Right renal pelvis (tissue), 4 donors: ENCODE measurements around the gene ACTRT3. TPM values are rescaled to one million over a fixed set of nuclear protein-coding genes. Genes with fewer than 3 reads are reported as not detected.
"Not testable (repeated sequence)": the region's sequence is repeated elsewhere in the genome, so short reads cannot be mapped to it uniquely, and the experiment has no call there.

ENCODE experiments used
- DNase-seq, 4 donors: peaks; one replicate each; pipeline ENCODE4 v3.0.0-alpha.2; 2013; ENCODE audit warnings: low read depth in 4 of 4, low spot score in 3 of 4, missing footprints in 1 of 4
- polyA plus RNA-seq, 4 donors: library from polyadenylated mRNA; unstranded; fragments of 120-200 nt; gene quantifications; one replicate each; pipeline ENCODE4 v1.2.1, GENCODE V29; 2013; ENCODE audit not compliant: insufficient read length in 4 of 4

Gene ACTRT3
- polyA plus RNA-seq, 4 donors = 4.2 to 5.1 (median 4.9) TPM

DNA sequence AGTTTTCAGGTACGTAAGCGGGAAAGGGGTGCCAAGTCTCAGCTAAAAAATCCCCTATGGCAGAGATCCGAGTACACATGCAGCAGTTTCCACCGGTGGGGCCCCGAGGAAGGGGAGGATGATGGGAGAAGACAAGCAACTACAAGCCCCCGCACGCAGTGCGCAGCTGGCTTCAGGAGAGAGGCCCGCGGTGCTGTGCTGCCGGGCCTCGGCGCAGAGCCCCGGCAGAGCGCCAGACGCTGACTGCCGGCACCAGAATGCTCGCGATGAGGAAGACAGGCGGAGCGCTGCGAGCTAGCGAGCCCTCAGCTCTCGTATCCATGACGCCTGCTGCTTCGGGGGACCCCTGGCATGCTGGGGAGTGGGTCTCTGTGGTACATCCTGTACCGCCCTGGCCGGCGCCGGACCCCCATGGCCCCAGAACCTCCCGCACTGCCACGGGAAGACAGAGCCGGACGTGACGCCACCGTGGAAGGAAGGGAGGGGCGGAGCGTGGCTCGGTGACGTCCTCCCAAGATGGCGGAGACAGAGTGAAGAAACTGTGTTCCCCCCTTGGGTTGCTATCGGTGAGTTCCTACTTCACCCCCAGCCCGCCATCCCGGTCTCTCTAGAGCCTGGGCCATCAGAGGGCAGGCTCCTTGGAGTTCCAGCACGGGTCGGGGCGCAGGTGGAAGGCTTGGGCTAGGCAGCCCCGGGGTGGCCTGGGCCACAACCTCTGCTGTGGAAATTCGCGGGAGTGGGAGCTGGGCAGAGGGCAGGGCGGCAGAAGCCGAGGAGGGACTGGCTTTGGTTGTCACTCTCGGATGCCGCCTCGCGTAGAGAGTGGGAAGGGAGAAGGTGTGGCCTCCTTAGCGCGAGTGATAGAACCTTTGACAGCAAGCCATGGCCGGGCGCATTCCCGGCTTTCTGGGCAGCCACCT lies 3.8 kb upstream of the ACTRT3 start, which contains the start of gene MYNN:
Gene MYNN (plus strand): TSS at position 500 of the 920 bp plus-strand sequence. CDS start 900 bp downstream, outside the sequence.
- DNase-seq = peak; percentile 83 to 93 (median 86)

DNA sequence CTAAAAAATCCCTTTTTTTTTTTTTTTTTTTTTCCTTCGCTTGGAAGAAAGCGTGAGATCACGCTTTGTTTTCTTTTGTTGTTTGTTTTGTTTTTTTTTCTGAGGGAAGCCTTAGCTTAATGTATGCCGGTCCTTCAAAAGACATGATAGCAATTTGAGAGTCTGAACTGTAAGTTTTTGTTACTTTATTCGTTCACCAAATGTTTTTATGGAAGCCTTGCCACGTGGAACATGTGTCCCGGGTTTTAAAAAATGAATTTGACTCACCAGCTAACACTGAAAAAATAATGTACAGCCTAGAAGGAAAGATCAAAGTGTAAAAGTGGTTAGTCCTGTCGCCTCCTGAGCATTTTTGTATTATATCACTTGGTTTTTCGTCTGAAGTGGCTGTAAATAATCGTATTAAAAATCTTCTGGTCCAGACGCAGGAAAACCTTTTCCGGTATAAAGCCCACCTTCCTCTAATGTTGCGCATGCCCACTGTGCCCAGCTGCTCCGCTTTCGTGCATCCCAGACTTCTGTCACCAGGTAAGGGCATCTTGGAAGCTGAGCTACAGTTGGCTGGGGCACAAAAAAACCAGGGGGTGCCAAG lies 3.0 kb upstream of the ACTRT3 start:
- DNase-seq = peak; percentile 70 to 84 (median 74)

DNA sequence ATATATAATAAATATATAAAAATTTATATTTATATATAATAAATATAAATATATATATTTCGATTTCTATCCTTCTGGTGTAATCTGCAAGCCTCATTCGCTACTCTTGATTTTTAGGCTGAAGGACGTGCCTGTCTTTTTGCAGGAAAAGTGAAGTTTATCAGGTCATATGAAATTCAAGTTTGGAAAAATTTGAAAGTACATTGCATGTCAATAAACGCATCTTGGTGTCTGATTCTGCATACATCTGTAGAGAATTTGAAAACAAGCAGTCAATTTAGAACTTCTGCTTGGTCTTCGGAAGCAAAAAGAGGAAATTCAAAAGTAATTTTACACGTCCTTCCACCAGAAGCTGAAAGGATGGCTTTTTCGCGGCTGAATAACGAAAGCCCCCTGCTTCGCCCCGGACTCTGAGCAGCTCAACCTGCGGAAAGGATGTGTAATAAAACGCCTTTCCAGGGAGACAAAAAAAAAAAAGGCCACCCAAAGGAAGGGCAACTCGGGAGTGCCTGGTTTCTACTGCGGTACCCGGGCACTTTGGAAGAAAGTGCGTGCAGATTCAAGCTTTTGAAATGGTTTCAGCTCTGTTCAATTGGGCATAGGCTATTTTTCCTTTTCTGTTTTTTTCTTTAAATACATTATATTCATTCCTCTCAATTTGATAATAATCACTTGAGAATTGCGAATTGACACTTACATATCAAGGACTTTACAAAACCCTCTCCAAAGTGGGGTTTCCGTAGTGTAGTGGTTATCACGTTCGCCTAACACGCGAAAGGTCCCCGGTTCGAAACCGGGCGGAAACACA lies 2.3 kb upstream of the ACTRT3 start:
- DNase-seq = peak; percentile 80 to 89 (median 87)

DNA sequence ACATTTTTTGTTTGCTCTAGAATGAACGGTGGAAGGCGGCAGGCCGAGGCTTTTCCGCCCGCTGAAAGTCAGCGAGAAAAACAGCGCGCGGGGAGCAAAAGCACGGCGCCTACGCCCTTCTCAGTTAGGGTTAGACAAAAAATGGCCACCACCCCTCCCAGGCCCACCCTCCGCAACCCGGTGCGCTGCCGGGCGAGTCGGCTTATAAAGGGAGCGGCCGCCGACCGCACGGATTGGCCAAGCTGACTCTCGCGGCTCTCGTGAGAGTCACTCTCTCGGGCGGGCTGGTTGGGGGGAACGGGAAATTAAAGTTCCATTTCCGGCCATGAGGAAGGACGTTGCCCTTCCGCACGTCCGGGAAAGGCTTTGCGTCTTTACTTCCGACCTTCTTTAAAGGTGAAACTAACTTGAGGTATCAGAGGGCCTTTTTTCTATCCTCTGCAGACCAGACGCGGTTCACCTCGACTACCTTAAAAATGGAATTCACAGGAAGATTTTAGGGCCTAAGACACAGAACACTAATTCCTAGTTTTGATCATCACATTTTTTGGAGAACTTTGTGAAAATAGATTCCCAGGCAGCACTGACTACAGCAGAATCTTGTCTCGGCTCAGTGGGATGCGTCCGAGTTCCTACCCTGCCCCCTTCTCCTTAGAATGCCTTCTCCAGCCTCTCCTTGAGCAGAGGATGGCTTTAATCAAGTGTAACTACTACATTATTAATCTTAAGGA lies 4.3 kb downstream of the ACTRT3 start, which contains the start of gene TERC:
Gene TERC (minus strand): TSS at position 179 of the 731 bp plus-strand sequence.
- peak; percentile 80 to 90 (median 88) for DNase-seq

DNA sequence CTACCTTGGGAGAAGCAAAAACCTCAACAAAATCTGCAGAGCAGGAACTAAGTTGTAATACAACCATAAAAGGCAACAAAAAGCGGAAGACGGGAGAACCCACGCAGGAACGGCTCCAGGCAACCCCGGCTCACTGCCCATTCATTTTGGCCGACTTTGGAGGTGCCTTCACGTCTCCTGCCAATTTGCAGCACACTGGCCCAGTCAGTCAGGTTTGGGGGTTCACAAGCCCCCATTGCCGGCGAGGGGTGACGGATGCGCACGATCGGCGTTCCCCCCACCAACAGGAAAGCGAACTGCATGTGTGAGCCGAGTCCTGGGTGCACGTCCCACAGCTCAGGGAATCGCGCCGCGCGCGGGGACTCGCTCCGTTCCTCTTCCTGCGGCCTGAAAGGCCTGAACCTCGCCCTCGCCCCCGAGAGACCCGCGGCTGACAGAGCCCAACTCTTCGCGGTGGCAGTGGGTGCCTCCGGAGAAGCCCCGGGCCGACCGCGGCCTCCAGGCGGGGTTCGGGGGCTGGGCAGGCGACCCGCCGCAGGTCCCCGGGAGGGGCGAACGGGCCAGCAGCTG lies 5.0 kb downstream of the ACTRT3 start:
- peak in 2 of 4 donors; percentile 35 to 46 for DNase-seq

DNA sequence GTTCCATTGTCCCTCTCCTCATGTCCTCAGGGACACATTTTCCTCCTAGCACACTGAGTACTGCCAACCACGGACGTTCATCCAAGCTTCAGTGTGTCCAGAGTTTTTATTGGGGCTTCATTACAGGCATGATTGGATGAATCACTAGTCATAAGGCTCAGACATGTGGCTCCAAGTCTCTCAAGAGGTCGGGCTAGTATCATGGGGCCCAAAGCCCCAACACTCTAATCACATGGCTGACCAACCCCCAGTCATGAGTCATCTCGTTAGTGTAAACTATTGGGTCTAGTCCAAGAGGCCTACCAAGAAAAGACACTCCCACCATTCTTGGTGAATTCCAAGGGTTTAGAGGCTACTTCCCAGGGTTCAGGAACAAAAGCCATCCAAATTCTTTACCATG lies 8.9 kb downstream of the ACTRT3 start:
- DNase-seq = no peak

DNA sequence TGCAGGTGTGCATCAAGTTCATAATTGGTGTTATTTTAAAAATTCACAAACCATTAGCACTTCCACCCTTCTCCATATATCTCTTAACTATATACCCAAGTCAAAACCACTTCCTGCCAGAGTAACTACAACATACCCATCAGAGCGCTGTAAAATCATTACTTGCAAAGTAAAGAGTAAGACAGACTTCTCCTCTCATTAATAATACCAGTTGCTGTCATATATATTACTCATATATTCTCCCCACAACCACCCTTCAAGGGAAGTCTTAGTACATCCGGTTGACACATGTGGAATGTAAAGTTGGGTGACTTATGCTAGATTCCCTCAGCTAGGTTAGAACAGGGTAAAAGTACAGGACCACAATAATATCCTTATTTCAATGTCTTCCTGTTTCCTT lies 10.1 kb downstream of the ACTRT3 start:
- DNase-seq = no peak

DNA sequence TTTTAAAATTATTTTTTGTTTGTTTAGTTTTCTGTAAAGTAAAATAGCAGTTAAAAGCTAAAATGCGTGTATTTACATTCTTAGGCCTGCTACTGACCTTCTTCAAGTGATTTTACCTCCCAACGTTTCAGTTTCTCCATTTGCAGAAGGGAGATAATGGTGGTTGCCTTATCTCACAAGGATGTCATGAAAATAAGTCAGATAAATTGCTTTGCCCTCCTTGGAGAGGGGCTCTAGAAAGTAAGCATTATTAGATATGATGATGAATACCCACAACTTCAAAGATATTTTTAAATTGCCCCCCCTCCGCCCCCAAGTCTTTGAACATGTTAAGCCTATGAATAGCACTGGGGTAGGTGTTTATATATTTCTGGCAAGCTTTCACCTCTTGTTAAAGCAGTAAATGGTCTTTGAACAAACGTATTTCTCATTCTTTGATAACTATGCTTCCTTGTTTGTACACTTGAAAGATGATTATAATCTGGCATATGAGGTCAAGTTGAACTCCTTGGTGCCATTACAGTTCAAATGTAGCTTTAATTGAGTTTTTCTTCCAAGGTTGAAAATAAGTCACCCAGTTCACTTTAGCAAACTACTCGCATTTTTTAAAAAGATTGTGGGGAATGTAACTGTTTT lies 10.9 kb downstream of the ACTRT3 start:
- DNase-seq = no peak

DNA sequence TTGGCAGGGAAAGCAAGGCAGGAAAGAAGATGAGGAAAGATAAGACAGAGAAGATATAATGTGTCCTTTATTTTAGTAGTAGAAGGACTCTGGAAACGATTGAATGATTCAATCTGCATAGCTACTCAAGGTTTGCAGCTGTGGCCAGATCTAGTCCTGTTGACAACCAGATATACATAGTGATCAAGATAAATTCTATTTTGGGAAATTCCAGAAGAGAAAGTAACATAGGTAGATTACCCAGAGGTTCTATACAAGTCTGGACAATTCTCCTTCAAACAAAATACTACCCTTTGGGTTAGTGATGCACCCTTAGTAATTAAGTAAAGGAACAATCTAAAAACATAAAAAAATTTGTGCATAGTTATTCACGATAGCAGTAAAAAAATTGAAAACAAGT lies 13.9 kb downstream of the ACTRT3 start:
- DNase-seq = no peak

DNA sequence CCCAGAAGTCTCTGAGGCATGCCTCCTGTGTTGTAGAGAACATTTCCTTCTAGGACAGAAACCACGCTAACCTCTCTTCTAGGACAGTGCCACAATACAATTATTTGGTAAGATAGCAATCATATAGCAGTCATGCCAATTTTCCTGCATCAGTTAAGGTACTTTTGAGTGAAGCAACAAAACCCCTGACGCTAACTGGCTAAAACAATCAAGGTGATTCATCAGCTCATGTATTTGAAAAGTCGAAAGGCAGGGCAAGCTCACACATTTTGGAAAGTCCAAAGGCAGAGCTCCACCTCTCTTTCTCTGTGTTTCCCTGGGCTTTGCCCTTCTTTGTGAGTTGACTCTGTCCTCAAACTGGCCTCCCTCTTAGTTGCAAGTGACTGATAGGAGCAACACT lies 14.7 kb downstream of the ACTRT3 start:
- no peak for DNase-seq

DNA sequence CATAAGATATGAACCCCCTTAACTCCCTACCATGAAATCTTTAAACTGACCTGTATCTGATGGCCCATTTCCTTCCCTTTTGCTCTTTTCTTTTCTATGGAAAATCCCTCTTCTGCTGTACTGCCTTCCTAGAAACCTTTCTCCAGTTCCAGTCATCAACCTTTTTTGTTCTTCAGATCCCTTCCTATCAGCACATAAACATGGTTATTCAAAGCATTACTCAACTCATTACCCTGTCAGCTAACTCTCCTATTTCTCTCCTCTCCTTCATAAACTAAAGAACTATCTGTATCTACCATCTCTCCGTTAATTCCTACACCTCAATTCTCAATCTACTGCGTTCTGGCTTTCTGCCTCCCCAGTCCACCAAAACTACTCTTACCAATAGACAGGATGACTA lies 17.5 kb downstream of the ACTRT3 start:
- DNase-seq = no peak

DNA sequence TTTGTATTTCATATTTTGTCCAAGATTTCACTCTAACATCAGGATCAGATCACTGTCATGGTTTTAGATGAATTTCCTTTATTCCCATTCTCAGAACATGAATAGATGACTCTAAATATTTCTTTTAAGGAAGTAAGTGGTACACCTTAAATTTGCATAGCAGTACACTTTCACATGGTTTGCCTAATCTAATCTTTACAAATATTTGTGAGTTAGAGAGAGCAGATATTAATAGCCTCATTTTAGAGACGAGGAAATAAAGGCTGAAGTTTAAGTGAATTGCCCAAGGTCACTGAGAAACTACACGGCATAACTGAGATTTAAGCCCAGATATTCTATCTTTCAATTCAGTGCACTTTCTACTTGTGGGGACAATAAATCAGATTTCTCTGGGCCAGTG lies 18.7 kb downstream of the ACTRT3 start:
- no peak for DNase-seq

DNA sequence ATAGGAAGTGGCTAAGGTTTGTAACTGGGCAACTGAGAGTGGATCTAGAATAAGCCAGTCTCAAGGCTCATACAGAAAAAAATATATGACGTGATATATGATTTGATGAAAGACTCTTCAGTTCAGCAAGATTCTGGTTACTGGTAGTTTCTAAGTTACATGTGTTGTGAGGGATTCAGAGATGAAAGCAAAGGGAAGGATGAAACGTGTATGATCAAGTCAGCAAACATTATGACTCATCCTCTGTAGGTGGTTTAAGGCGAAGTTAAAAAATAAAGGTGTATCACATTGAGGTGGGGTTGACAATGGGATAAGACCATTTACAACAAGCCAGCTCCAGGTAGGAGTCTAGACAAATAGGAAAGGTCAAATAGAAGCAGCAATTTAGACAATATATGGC lies 20.7 kb downstream of the ACTRT3 start:
- no peak for DNase-seq

DNA sequence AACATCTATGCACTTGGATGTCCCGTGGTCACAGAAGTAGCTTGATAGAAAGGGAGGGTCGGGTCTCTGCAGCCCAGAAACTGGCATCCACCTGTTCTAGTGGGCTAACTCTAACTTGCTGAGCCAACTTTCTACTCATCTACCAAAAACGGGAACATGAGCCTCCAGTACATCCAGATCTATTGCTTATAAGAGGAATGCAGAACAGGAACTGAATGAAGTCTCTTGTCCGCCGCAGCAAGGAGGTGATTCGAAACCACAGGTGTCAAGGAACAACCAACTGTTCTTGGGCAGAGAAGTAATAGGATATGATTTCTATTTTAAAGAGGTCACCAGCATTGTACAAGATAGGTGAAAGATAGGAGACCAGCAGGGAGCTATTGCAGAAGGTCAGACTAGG lies 22.4 kb downstream of the ACTRT3 start:
- no peak for DNase-seq

DNA sequence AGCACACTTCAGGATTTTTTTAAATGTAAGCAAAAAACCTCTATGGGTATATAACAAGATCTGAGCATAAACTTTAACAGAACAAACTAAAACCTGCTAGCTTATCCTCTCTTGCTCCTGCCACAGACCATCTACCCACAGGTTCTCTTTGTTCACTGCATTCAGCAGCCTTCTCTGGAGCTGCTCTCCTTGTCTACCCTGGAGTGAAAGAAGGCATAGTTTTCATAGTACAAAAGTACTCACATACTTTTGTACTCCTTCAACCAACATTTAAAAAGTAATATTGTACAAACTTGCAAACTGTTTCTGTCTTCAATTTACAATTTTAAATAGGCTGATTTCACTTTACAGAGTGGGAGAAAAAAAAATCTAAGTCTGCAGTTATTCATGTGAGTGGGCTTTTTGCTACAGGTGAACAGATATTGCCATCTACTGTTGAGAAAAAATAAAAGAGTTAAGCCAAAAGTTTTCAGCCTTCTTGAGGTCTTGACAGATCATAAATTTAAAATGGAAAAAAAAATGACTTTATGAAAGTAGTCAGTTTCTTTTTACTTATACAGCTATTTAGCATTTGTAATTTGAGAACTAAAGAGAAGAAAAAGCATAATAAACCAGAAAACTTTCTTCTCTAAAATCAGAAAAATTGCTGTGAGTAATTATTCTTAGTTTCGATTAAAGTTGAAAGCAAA lies 24.9 kb downstream of the ACTRT3 start:
- no peak for DNase-seq

DNA sequence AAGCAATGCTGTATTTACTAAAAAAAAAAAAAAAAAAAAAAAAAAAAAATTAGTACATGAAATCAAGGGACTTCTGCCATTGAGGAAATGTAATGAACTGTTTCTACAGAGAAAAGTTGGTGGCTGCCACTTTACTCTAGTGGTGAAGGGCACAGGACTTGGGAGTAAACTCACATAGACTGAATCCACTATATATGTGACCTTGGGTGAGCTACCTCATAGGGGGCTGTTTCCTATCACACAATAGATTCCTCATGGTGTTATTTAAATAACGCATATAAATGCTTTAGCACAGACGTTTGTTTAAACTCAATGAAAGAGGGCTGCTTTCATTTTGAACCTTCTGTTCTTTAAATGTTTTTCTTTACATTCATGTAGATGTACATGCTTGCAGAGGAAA lies 30.3 kb downstream of the ACTRT3 start:
- no peak for DNase-seq

DNA sequence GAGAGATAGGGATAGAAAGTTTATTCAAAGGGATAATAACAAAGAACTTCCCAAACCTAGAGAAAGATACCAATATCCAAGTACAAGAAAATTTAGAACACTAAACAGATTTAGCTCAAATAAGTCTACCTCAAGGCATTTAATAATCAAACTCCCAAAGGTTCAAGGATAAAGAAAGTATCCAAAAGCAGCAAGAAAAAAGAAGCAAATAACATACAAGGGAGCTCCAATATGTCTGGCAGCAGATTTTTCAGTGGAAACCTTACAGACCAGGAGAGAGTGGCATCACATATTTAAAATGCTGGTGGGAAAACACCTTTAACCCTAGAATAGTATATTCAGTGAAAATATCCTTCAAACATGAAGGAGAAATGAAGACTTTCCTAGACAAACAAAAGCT lies 37.5 kb downstream of the ACTRT3 start:
- not testable (repeated sequence) for DNase-seq

DNA sequence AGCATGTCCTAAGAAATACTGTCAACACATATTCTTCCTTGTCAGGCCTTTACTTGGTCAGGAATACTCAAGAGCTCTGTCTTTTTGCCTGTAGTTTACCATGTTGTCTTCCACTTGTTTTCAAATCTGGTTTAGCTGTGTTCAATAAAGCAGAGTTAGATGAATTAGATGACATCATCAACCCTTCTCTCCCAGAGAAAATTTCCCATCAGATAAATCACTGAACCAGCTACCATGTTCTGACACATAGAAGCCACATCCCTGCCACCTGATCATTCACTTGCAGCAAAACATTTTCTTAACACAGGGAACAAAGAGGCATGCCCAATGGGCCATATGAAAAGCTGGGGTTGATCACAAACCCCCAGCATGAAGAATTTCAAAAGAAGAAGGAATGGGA lies 46.6 kb downstream of the ACTRT3 start:
- DNase-seq = no peak

DNA sequence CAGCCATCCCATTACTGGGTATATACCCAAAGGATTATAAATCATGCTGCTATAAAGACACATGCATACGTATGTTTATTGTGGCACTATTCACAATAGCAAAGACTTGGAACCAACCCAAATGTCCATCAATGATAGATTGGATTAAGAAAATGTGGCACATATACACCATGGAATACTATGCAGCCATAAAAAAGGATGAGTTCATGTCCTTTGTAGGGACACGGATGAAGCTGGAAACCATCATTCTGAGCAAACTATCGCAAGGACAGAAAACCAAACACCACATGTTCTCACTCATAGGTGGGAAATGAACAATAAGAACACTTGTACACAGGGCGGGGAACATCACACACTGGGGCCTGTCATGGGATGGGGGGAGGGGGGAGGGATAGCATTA lies 50.9 kb downstream of the ACTRT3 start:
- DNase-seq = not testable (repeated sequence)
